ENCODE measurements around the gene KRT6A. TPM values are rescaled to one million over a fixed set of nuclear protein-coding genes. Genes with fewer than 3 reads are reported as not detected.

Gene KRT6A
- total and polyA plus RNA-seq, 9 of the 15 experiments (the other 6 are each of a cell fraction or from before 2014, with no cell fraction given): 0.26 TPM; not detected in 8

- 0% methylated on average over 6 of the region's 7 CpGs for WGBS (ENCODE audit: insufficient coverage, low coverage, missing lambda C conversion rate)
- H4K20me1 ChIP-seq (replicated peaks; ENCODE audit: control insufficient read depth, insufficient read depth, low read length): peaks cover 2% of the 10 kb centered on the region; the same call in 1 of the 2 replicates
- H3K27ac ChIP-seq (ENCODE audit: extremely low read depth, low read depth, low read length): no peak overlapping the region
- POLR2A ChIA-PET: no interaction called here
- no peaks in the 10 kb centered on the region for H3K9me1 ChIP-seq (ENCODE audit: control insufficient read depth, insufficient read depth, low read length)
- no TSS peak for BruUV-seq (replicated peaks)
- in situ Hi-C loops (cut with MboI) (no loop called here), intact Hi-C loops (cut with micrococcal nuclease) (no loop called here)
- H3K27me3 ChIP-seq (ENCODE audit: control insufficient read depth in 2 of 2, insufficient read depth in 2 of 2, low read length in 2 of 2): peaks cover 4 to 17% of the 10 kb centered on the region in 2 experiments; a peak in 2 of 5 replicates
- H3K4me2 ChIP-seq (ENCODE audit: insufficient read depth, low read length): no peak overlapping the region
- H2AFZ ChIP-seq (ENCODE audit: low read depth, low read length): no peak overlapping the region
- no peaks in the 10 kb centered on the region for H3K4me1 ChIP-seq (replicated peaks in 1 of 2; ENCODE audit: control insufficient read depth in 2 of 2, insufficient read depth in 2 of 2, low read length in 2 of 2)
- H3K4me3 ChIP-seq: no peak overlapping the region
- CTCF ChIA-PET (ENCODE audit: low intra/inter-chr PET ratio): no interaction called here
- H3K36me3 ChIP-seq (ENCODE audit: control insufficient read depth, insufficient read depth, low read length): no peaks in the 10 kb centered on the region
- no peak for TF ChIP-seq GTF2E2 (tag; IDR thresholded peaks at IDR 0.05)
- no peaks in the 10 kb centered on the region for H3K79me2 ChIP-seq (ENCODE audit: control insufficient read depth, insufficient read depth, low read length)
- ATAC-seq: no peak
- no peaks in the 10 kb centered on the region for H3K9me3 ChIP-seq (replicated peaks; ENCODE audit: control insufficient read depth, insufficient read depth, low read depth, low read length)
- DNase-seq (ENCODE audit: extremely low read depth in 1 of 4, low spot score in 3 of 4): no peak
- FAIRE-seq: no peak
- H3K9ac ChIP-seq (ENCODE audit: insufficient read depth in 1 of 2, low read depth in 2 of 2, low read length in 2 of 2): no peak overlapping the region
These were observed 47.5 kb upstream of the KRT6A start for GRCh38 chr12:52540531-52540930.

DNA sequence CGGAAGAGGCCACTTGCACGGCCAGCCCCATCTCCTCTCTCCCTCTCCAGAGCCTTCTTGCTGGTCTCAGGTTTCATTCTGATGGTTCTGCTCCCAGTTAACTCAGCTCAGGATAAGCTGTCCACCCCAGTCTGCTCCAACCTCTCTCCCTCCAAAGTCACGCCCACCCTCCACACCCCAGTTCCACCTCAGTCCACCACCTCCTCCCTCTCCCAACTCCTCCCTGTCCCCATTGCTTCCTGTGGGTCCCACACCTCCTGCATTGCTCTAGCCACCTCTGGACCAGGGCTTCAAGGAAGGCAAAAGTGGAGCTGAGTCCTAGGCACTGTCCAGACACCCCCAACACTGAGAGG, 46.7 kb upstream of the KRT6A start:
- Histone ChIP-seq H3K4me1 (replicated peaks in 1 of 2; ENCODE audit: control insufficient read depth in 2 of 2, insufficient read depth in 2 of 2, low read length in 2 of 2) (no peaks in the 10 kb centered on the region), H3K4me2 (ENCODE audit: insufficient read depth, low read length) (no peak overlapping the region), H2AFZ (ENCODE audit: low read depth, low read length) (no peak overlapping the region), H4K20me1 (replicated peaks; ENCODE audit: control insufficient read depth, insufficient read depth, low read length) (peaks cover 2% of the 10 kb centered on the region; the same call in 1 of the 2 replicates), H3K27me3 (ENCODE audit: control insufficient read depth in 2 of 2, insufficient read depth in 2 of 2, low read length in 2 of 2) (peaks cover 4 to 17% of the 10 kb centered on the region in 2 experiments; a peak in 2 of 5 replicates), H3K9ac (ENCODE audit: insufficient read depth in 1 of 2, low read depth in 2 of 2, low read length in 2 of 2) (no peak overlapping the region), H3K9me3 (replicated peaks; ENCODE audit: control insufficient read depth, insufficient read depth, low read depth, low read length) (no peaks in the 10 kb centered on the region), H3K79me2 (ENCODE audit: control insufficient read depth, insufficient read depth, low read length) (no peaks in the 10 kb centered on the region), H3K27ac (ENCODE audit: extremely low read depth, low read depth, low read length) (no peak overlapping the region), H3K36me3 (ENCODE audit: control insufficient read depth, insufficient read depth, low read length) (no peaks in the 10 kb centered on the region), H3K4me3 (no peak overlapping the region), H3K9me1 (ENCODE audit: control insufficient read depth, insufficient read depth, low read length) (no peaks in the 10 kb centered on the region)
- DNase-seq (ENCODE audit: extremely low read depth in 1 of 4, low spot score in 3 of 4) (no peak), FAIRE-seq (no peak), ATAC-seq (no peak)
- ChIA-PET POLR2A (interaction anchor here (0.5 kb wide), 1 partner anchor 1077 kb away, joined by 3 read pairs; no protein-coding TSS in a partner anchor), CTCF (ENCODE audit: low intra/inter-chr PET ratio) (no interaction called here)
- BruUV-seq (replicated peaks): no TSS peak
- TF ChIP-seq COPS2 (conservative IDR thresholded peaks at IDR 0.05) (no peak), MCM5 (IDR thresholded peaks at IDR 0.05; ENCODE audit: low read depth) (no peak), PREB (CRISPR knock-in tag; IDR thresholded peaks at IDR 0.05) (no peak), SMAD4 (CRISPR knock-in tag; conservative IDR thresholded peaks at IDR 0.05) (no peak), MCM2 (IDR thresholded peaks at IDR 0.05; ENCODE audit: low read depth) (no peak), MEF2A (IDR thresholded peaks at IDR 0.05; ENCODE audit: control insufficient read depth, low read depth, low read length) (no peak), ZNF140 (CRISPR knock-in tag; IDR thresholded peaks at IDR 0.05) (no peak), NRF1 (conservative IDR thresholded peaks at IDR 0.05 in 1 of 2, IDR thresholded peaks at IDR 0.05 in 1 of 2) (no peak), KLF1 (tag; IDR thresholded peaks at IDR 0.05) (no peak), ZNF3 (CRISPR knock-in tag; IDR thresholded peaks at IDR 0.05) (no peak), ZNF695 (CRISPR knock-in tag; IDR thresholded peaks at IDR 0.05) (no peak)
- TF ChIP-seq, protein P1, sequence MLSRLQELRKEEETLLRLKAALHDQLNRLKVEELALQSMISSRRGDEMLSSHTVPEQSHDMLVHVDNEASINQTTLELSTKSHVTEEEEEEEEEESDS (CRISPR knock-in tag; IDR thresholded peaks at IDR 0.05): no peak
- intact Hi-C loops (cut with micrococcal nuclease) (no loop called here), in situ Hi-C loops (cut with MboI) (no loop called here)
- 0% methylated on average over 3 of the region's 3 CpGs for WGBS (ENCODE audit: insufficient coverage, low coverage, missing lambda C conversion rate)
